Lung microvascular endothelial cell (primary cell): ENCODE results near the gene PIP5K1B. TPM values are rescaled to one million over a fixed set of nuclear protein-coding genes. Genes with fewer than 3 reads are reported as not detected.

ENCODE experiments used
- DNase-seq, 2 donors: peaks; one replicate each; pipeline versions ENCODE4 v3.0.0 to v3.0.0-alpha.2; 2010; ENCODE audit warnings: low read depth in 2 of 2
- total RNA-seq: library from RNA; depleted of rRNA; stranded (reverse); fragments of >200 nt; gene quantifications from 2 replicates; pipeline ENCODE4 v1.2.1, GENCODE V29; 2014

The PIP5K1B gene
- total RNA-seq, 1 donor from 2014 or later = under 0.01 TPM

DNA sequence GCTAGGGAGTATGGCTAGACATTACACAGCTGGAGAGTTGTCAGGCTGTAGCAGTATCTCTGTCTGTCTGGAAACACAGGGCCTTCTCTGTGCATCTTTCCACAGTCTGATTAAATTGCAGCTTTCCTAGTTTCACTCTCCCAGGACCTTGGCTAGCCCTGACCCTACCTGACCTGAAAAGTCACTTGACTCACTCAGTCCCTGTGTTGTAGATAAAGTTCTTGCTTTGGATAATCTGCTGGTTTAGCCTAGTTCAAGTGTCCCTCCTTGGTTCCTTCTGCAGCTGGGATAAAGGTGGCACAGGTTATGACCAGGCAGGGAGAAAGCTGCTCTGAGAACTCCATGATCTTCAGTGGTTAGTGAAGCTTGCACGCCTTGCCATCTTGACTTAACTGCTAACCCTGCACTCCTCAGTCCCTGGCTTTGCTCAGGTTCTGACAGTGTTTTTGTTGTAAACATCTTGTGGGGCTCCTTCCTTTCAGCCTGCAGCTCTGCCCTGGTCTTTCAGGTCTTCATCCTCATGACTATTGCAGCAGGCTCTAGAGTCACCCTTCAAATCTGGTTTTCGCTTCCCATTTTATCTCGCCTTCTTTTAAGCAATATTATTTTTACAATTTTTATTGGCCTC lies 101.0 kb downstream of the PIP5K1B start:
- DNase-seq = no peak

DNA sequence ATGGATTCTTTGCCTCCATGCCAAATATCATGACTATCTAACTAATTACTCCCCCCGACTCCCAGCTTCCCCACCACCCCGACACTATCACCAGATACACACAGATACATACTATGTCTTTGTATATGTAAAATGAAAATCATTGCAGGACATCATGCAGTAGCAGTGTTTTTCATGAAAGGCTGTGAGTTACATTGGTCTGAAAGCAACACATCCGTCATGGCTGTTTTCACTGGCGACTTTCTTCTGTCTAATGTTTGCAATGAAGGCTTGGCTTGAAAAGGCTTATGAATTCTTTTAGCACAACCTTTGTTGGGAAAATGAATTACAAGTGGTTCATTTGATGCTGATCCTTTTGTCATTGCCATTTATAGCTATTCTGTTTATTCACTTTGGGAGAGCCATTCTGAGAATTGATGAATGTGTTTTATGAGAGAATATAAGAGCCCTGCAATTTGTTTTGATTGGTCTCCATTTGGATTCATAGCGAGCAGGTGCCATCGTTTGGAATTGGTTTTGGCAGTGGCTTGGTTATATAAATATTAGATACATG lies 103.4 kb downstream of the PIP5K1B start:
- no peak for DNase-seq

DNA sequence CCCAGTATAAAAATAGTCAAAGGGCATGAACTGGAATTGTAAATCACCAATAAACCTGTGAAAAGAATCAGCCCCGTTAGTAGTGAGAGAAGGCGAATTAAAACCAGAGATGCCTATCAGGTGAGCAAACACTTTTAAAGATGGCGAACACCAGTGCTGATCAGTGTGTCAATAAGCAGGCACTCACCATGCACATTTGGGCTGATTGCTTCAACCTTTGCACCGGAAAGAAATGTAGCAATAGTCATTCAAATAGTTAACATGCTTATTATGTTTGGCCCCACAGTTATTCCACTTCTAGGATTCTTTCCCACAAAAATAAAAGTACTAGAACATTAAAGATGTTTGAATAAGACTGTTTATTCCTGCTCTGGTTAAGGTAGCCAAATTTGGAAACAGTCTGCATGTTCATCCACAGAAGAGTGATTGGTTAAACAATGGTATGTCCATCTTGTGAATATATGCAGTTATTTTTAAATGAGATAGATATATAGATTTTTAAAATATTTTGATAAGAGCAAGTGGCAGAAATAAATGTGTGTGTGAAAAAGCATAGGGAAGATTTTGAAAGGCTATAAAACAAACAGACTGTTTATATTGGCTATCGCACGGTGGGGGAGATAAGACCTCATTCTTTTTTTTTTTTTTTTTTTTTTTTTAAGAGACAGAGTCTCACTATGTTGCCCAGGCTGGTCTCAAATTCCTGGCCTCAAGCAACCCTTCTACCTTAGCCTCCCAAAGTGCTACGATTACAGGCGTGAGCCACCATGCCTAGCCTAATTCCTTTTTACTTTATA lies 112.2 kb downstream of the PIP5K1B start:
- DNase-seq = no peak

DNA sequence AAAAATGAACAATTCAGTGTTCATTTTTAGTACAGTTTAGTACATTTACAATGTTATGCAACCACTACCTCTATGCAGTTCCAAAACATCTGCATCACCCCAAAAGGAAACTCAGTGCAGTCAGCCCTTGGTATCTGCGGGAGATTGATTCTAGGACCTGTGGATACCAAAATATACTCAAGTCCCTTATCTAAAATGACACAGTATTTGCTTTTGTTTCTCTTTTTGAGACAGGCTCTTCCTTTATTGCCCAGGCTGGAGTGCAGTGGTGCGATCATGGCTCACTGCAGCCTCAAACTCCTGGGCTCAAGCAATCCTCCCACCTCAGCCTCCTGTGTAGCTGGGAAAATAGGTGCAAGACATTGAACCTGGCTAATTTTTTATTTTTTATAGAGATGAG lies 114.0 kb downstream of the PIP5K1B start:
- no peak for DNase-seq

DNA sequence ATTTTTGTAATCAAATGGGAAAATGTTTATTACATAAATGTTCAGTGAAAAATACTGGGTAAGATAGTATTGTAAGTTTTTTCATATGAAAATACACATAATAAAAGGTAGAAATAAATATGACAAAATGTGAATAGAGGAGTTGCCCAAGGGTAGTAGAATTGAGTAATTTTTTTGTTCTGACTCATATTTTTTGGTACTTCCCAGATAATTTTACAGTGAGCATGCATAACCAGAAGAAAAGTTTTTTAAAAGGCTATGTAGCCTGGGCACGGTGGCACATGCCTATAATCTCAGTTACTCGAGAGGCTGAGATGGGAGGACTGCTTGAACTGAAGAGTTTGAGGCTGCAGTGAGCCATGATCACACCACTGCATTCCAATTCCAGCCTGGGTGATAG lies 116.9 kb downstream of the PIP5K1B start:
- DNase-seq = no peak

DNA sequence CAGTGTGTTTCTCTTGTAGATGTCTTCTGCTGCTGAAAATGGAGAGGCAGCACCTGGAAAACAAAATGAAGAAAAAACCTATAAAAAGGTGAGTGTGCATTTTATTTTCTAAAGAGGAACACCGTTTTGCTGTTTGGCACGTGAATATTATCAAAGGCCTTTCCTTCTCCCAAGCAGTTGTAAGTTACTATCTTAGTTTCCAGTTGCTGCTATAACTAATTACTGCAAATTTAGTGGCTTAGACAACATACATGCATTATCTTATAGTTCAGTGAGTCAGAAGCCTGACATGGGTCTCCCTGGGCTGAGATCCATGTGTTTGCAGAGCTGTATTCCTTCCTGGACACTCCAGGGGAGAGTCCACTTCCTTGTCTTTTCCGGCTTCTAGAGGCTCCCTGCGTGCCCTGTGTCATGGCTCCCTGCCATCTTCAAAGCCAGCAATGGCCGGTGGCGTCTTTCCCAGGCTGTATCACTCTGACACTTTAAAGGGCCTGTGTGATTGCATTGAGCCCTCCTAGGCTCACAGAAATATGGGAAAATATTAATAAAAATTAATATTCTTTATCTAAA lies 117.6 kb downstream of the PIP5K1B start:
- DNase-seq = peak in 1 of 2 donors; percentile 6

DNA sequence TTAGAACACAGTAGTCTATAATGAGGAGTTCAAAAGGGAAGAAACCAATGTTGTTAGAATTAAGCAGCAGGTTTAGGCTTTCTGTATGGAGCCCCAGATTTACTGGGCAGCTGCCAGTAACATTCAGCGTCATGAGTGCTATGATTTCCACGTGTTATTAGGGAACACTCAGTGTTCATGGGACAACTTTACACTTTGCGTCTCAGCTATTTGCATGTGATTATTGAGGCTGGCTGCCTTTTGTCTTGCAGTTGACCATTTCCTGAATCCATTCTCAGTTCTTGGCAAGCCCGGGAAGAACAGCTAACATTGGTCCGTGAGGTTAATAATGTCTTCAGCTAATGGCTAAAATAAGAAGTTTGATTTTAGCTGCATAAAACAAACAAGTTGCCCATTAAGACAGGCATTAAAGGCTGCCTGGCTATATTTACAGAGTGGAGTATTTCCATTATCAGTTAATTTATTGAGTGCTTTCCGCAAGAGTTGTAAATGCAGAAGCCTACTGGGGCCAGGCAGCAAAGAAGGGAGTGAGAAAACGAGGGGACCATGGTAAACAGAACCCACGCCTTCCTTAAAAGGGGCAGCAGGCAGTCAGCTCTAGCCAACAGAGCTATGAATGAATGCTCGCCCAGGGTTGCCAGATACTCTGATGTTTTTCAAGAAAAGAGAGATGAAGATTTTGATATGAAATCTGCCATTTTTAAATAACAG lies 120.9 kb downstream of the PIP5K1B start:
- DNase-seq = no peak

DNA sequence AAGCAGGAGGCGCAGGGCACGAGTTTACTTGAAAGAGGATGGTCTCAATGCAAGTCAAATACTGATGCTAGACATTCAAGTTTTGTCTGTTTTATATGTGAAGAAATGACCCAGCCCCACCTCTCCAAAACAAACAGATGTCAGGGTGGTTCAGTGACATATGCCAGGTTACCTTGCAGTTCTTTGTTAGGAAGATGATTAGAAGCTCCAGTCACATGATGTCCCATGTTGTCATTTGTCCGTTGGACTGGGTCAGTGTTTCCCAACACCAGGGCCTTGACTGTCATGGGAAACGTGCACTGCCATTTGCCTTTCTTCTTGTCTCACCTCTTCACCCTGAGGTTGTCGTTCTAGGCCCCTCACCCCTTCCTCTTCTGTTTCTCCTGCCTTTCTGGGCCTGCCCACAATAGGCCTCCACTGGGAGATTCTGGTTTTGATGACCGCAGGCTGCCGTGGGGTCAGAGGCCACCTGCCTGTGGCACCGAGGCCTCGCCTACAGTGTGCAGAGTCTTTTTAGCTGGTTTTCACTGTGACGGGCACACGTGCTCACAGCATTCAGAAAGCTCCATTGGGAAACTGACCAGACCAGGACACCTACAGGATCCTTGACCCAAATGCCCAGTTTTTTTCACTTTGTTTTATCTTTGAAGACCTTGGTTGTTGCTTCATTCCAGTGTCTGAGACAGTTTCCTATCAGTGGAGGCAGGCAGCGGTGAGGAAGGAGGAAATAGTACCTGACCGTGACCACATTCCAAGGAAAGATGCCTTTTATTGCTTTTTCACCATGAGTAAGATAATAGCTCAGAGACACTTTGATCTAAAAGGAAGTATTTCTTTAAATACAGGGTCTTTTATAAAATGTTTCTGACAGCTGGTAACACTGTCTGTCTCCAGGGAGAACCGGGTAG lies 123.1 kb downstream of the PIP5K1B start:
- DNase-seq = no peak

DNA sequence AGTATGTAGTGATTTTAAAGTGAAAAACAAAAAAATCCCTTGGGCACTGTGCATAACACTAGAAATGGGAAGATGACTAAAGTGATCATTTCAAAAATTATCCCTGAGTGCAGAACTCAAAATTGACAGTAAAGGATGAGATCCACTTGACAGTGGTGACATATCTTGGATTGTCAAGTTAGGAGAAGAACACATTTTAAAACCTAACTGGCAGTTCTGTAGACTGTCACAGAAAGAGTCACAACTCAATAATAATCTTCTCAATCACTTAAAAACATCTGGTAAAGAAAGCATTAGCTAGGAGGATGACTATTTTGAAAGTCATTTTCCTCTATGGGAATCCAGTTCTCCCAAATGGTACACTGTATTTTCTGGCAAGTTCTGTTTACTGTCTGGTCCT lies 127.1 kb downstream of the PIP5K1B start:
- no peak for DNase-seq

DNA sequence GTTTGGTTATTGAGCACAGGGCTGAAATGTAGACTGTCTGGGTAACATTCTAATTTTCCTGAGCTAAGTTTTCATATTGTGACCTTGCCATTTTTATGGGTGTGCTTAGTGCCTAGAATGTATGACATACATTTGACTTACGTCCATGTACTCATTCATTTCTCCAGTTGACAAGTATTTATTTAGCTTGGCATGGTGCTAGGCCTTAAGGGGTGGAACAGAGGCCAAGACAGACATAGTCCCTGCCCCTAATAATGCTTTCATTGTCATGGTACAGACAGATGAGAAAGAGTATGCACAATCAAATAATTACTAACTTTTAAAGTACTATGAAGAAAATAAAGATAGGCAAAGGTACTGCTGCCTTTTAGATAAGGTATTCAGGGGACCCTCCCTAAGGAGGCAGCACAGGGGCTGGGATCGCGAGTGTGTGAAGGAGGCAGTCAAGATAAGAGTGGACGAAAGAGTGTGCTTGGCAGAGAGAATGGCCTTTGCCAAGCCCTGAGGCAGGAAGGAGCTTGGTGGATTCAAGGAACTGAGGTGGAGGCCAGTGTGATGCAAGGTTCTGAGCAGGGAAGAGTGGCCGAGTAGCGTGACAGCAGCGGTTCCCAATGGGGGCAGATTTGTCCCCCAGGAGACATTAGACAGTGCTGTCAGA lies 128.0 kb downstream of the PIP5K1B start:
- DNase-seq = no peak

DNA sequence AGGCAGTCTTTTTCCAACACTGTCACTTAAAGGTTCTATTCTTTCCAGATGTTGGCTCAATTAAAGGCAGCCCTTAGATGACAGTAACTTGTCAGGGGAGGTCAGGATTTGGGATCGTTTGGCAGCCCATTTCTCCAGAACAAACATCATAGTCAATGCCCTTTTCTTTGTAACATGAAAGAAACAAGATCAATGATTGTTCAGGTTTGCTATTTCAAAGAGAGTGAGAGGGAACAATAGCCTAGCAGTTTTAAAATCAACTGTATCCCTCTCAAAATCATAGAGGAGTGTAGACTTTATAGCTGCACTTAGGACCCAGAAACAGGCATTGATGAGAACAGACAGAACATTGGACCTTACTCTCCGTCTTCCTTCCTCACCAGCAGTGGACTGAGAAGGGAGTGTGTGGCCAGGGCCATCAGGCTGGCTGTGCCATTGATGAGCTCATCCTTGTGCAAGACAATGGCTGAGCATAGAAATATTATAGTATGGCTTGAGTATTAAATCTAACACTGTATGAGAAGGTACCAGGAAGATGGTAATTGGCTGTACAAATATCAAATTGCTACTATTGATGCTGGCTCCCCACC lies 130.0 kb downstream of the PIP5K1B start:
- DNase-seq = no peak

DNA sequence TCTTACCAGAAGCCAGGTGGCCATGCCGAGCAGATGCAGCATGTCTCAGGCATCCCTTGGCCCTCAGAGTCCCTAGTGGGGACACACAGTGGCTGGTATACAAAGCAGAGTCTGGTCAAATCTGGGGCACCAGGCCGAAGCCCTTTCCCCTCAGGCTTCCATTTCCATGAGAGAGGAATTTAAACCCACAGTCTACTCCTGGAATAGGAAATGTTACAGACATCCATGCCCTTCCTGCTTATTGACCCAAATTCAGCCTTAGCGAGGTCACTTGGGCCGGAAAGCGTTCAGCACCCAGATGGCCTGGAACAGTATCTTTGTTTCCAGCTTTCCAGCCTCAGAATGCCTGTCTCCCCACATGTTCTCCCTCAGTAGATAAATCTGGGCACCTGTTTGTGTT lies 131.7 kb downstream of the PIP5K1B start:
- DNase-seq = no peak

DNA sequence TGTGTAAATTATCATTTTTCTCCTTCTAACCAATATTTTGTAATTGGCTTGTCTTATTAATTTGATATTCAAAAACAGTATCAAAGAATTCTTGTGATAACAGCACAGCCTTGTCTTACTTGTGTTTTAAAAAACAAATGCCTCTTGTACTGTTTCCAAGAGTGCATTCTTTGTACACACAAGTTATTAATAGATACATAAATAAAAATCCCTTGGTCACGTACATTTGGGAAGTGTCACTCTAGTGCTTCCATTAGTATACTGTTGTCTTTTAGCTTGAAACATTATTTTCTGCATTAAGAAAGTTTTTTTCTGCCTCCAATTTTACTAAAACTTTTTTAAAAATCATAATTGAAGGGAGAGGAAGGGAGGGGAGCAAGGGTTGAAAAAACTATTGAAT lies 133.2 kb downstream of the PIP5K1B start:
- DNase-seq = no peak

DNA sequence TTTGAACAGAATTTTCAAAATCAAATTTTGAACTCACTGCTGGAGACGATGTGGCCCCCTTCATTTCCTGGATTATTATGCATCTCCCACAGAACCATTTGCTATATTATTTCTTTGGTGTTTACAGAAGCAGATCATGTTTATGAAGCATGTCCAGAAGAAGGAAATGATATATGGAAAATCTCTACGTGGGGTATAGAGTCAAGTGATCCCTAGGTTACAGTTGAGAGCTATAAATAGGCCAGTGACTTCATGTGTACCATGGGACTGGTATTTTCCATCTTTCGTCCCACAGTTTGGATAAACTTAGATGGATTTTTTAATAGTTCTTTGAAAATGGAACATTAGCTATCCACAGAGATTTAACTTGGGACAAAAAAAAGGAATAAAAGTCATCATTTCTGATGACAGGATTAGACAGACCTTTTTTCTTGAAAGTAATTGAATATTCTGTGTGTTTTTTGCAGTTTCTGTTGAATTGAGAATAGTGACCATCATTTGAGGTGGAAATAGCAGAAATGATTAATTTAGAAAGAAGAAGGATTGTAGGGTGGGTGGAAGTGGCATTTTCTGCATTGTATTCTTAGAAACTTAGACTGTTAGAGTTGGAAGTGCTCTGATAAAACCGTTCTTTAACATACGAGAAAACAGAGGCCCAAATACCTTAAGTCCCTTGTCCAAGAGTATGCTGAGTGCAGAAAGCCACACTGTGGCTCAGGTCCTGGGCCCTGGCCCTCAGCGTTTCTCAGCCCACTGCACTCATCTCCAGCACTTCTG lies 136.4 kb downstream of the PIP5K1B start:
- DNase-seq = peak in 1 of 2 donors; percentile 1

DNA sequence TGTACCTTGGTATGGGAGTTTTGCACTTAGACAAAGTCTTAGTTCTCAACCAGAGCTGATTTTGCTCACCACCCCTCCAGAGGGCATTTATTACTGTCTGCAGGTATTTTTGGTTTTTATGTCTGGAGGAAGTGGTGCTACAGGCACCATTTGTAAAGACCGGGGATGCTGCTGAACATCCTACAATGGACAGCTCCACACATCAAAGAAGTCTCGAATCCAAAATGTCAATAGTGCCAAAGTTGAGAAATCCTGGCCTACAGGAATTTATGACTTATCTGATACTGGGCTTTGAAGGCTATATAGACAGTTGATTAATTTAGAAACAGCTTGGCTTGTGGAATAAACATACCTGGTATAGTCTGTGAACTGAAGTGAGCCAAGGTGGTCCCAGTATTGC lies 137.5 kb downstream of the PIP5K1B start:
- DNase-seq = no peak

DNA sequence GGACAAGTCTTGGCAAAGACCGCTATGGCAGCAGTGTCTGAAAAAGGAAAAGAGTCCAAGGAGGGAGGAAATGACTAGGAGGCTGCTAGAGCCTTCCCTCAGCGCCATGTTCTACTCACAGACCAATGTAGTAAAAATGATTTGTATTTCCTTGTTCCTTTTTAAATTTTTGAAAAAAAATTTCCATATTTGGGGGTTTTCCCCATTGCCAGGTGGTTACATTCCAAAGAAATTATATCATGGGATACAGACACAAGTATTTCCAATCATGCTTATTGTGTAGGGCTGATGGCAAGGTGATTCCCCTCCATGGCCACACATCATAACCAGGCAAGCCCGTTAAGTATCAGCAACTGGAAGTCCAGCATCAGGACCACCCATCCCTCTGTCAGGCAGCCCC lies 138.2 kb downstream of the PIP5K1B start:
- no peak for DNase-seq

DNA sequence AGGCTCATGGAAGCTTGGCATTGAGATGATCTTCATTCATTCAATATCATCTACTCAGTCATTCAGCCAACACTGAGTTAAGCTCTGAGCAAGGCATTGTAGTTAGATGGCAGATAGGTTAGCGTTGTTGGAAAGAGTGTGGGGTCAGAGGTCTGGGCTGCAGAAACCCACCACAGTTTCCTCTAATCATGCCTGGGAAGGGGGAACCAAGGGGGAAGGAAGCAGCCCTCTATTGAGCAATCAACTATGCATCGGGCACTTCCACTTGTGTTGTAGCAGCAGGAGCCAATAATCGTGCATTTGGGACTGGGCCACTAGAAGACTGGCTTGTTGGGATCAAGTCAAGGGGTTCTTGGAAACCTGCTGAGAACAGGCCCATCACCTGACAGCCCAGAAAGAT lies 139.1 kb downstream of the PIP5K1B start:
- no peak for DNase-seq

DNA sequence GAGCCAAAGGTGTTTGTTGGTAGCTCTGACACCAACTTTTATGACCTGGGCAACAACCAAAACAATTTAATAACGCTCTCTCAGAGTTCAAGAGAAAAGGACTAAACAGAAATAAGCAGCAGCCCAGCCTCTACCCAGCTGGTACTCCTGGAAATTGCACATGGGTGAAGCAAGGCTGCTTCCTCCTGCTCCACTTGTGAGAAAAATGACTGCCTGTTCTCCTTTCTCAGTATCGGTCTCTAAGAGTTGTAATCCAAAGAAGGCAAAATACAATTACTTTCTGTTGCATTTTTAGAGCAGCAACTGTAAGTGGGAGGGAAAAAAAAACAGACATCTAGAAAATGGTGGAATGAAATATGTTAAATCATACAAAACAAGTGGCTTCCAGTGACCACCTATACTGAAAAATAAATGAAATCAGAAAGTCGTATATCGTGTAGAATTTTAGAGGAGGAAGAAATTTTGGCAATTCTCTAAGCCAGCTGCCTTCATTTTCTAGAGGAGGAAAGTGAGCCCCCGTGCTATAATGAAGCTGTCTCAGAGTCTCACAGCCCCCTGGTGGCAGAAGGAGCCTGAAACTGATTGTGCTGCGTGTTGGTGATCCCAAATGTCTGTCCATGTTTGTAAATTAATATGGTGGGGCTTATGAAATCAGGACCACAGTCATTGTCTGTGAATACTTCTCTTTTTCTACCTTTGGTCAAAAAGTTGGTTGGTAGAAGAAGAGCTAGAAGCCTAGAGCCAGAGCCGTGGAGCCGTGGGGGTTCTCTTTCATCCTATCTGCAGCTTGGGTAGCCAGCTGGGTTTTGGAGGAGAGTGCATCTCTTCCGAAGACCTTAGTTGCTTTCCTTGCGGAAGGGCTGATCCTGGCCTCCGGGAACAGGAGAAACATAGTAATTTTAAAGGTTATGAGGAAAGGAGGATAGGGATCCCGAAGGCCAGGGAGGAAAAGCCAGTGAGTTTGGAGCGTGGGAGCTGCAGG lies 139.9 kb downstream of the PIP5K1B start:
- peak; percentile 18 to 57 for DNase-seq
